Measurements from ENCODE around the gene RPL10A.

RPL10A gene

GRCh38 chr6:35475573-35475972 is 7.4 kb downstream of the RPL10A start:
- no peak for DNase-seq (ENCODE audit: low read depth in 2 of 2)

GRCh38 chr6:35476004-35476403 is 7.8 kb downstream of the RPL10A start:
- DNase-seq (ENCODE audit: low read depth in 2 of 2): no peak

GRCh38 chr6:35477028-35477427 is 8.8 kb downstream of the RPL10A start:
- DNase-seq (ENCODE audit: low read depth in 2 of 2): no peak

- DNase-seq (ENCODE audit: low read depth in 2 of 2): no peak
Measured at GRCh38 chr6:35477551-35478179, 9.5 kb downstream of the RPL10A start.

GRCh38 chr6:35478259-35478658 is 10.1 kb downstream of the RPL10A start:
- DNase-seq (ENCODE audit: low read depth in 2 of 2): no peak

- DNase-seq (ENCODE audit: low read depth in 2 of 2): no peak
Measured at GRCh38 chr6:35480176-35480575, 12.0 kb downstream of the RPL10A start.

GRCh38 chr6:35481226-35481625 is 13.0 kb downstream of the RPL10A start:
- DNase-seq (ENCODE audit: low read depth in 2 of 2): no peak

GRCh38 chr6:35483062-35483461 is 14.9 kb downstream of the RPL10A start:
- no peak for DNase-seq (ENCODE audit: low read depth in 2 of 2)

GRCh38 chr6:35483490-35483889 is 15.3 kb downstream of the RPL10A start:
- DNase-seq (ENCODE audit: low read depth in 2 of 2): no peak

- no peak for DNase-seq (ENCODE audit: low read depth in 2 of 2)
Measured at GRCh38 chr6:35483893-35484645, 15.9 kb downstream of the RPL10A start.

- no peak for DNase-seq (ENCODE audit: low read depth in 2 of 2)
Measured at GRCh38 chr6:35484921-35485392, 16.8 kb downstream of the RPL10A start.

GRCh38 chr6:35485402-35485877 is 17.2 kb downstream of the RPL10A start:
- DNase-seq (ENCODE audit: low read depth in 2 of 2): no peak

- no peak for DNase-seq (ENCODE audit: low read depth in 2 of 2)
Measured at GRCh38 chr6:35486005-35486925, 18.1 kb downstream of the RPL10A start.

GRCh38 chr6:35487658-35488516 is 19.7 kb downstream of the RPL10A start:
- DNase-seq (ENCODE audit: low read depth in 2 of 2): no peak

- no peak for DNase-seq (ENCODE audit: low read depth in 2 of 2)
Measured at GRCh38 chr6:35488517-35488862, 20.3 kb downstream of the RPL10A start.

- no peak for DNase-seq (ENCODE audit: low read depth in 2 of 2)
Measured at GRCh38 chr6:35489066-35489465, 20.9 kb downstream of the RPL10A start.

- DNase-seq (ENCODE audit: low read depth in 2 of 2): no peak
Measured at GRCh38 chr6:35489995-35490791, 22.0 kb downstream of the RPL10A start.

- DNase-seq (ENCODE audit: low read depth in 2 of 2): no peak
Measured at GRCh38 chr6:35490821-35491557, 22.8 kb downstream of the RPL10A start.

GRCh38 chr6:35491558-35492257 is 23.5 kb downstream of the RPL10A start:
- no peak for DNase-seq (ENCODE audit: low read depth in 2 of 2)

All from stimulated activated CD8-positive, alpha-beta memory T cell treated with anti-CD3 and anti-CD28 coated beads, Interleukin-2, amount 100 ng/mL, for 48 hours (primary cell).